GM23338 (cell line): ENCODE data around the gene MRPS10. TPM values are rescaled to one million over a fixed set of nuclear protein-coding genes. Genes with fewer than 3 reads are reported as not detected.

Experiments used
- ATAC-seq: fragments of 200-7000 bp; cut with Tn5 transposase; 3 replicates; pipeline ENCODE4 v1.9.1; 2020
- DNase-seq: peaks from one replicate; pipeline ENCODE4 v3.0.0-alpha.2; 2015; ENCODE audit warnings: low spot score
- H2AFZ ChIP-seq: fragments of 200-600 bp; sonication (generic); 2 replicates; pipeline ENCODE4 v1.8.0; 2016; ENCODE audit warnings: antibody characterized with exemption, mild to moderate bottlenecking, moderate library complexity
- H3F3A ChIP-seq: fragments of 200-600 bp; sonication (generic); replicated peaks from 2 replicates; pipeline ENCODE4 v1.8.0; 2017; ENCODE audit warnings: antibody characterized with exemption, mixed run types, low read depth
- H3K27ac ChIP-seq: fragments of 200-600 bp; sonication (generic); 2 replicates; pipeline ENCODE4 v1.6.1; 2016; ENCODE audit warnings: low read depth
- H3K27me3 ChIP-seq: fragments of 200-600 bp; sonication (generic); 2 replicates; pipeline ENCODE4 v1.8.0; 2016; ENCODE audit warnings: mild to moderate bottlenecking, mixed run types, moderate library complexity; ENCODE audit not compliant: insufficient read depth
- H3K36me3 ChIP-seq: fragments of 200-600 bp; sonication (generic); 2 replicates; pipeline ENCODE4 v1.8.0; 2016; ENCODE audit warnings: mild to moderate bottlenecking; ENCODE audit not compliant: insufficient read depth
- H3K4me1 ChIP-seq: fragments of 200-600 bp; sonication (generic); 2 replicates; pipeline ENCODE4 v1.8.0; 2016; ENCODE audit warnings: mild to moderate bottlenecking, moderate library complexity; ENCODE audit not compliant: insufficient read depth
- H3K4me2 ChIP-seq: fragments of 200-600 bp; sonication (generic); 2 replicates; pipeline ENCODE4 v1.7.1; 2017; ENCODE audit warnings: mixed run types
- H3K4me3 ChIP-seq: fragments of 200-600 bp; sonication (generic); 2 replicates; pipeline ENCODE4 v1.6.1; 2016; ENCODE audit warnings: mixed run types
- H3K79me2 ChIP-seq: fragments of 200-600 bp; sonication (generic); replicated peaks from 2 replicates; pipeline ENCODE4 v1.8.0; 2017; ENCODE audit warnings: mild to moderate bottlenecking; ENCODE audit not compliant: insufficient read depth
- H3K9me2 ChIP-seq: fragments of 200-600 bp; sonication (generic); 2 replicates; pipeline ENCODE4 v1.8.0; 2017; ENCODE audit not compliant: insufficient read depth
- H4K20me1 ChIP-seq: fragments of 200-600 bp; sonication (generic); replicated peaks from 2 replicates; pipeline ENCODE4 v1.8.0; 2017; ENCODE audit warnings: mild to moderate bottlenecking; ENCODE audit not compliant: insufficient read depth
- H3K27ac Mint-ChIP-seq: 2 replicates; pipeline ENCODE4 v1.8.0; 2020; ENCODE audit warnings: inconsistent platforms, mild to moderate bottlenecking, moderate library complexity, mixed read lengths
- H3K27me3 Mint-ChIP-seq: 3 replicates; pipeline ENCODE4 v1.8.0; 2022; ENCODE audit warnings: low read depth, mild to moderate bottlenecking, moderate library complexity, mixed read lengths, inconsistent platforms; ENCODE audit not compliant: insufficient read depth, poor library complexity
- H3K36me3 Mint-ChIP-seq: 3 replicates; pipeline ENCODE4 v1.8.0; 2021; ENCODE audit warnings: low read depth, mild to moderate bottlenecking, inconsistent platforms, moderate library complexity, mixed read lengths
- H3K4me1 Mint-ChIP-seq: 3 replicates; pipeline ENCODE4 v1.8.0; 2020; ENCODE audit warnings: mild to moderate bottlenecking, inconsistent platforms, mixed read lengths
- H3K4me3 Mint-ChIP-seq: 3 replicates; pipeline ENCODE4 v1.8.0; 2021; ENCODE audit warnings: moderate library complexity, mild to moderate bottlenecking, inconsistent platforms, mixed read lengths
- H3K9me3 Mint-ChIP-seq: 3 replicates; pipeline ENCODE4 v1.8.0; 2020; ENCODE audit warnings: moderate library complexity, mild to moderate bottlenecking, inconsistent platforms, mixed read lengths
- CREB1 ChIP-seq: fragments of 250-450 bp; sonication (Bioruptor Pico); IDR thresholded peaks from 2 replicates; pipeline ENCODE4 v1.5.0; 2020; ENCODE audit warnings: low read depth, mild to moderate bottlenecking, moderate library complexity
- CTCF ChIP-seq, 2 experiments: fragments of 200-600 bp in 1 of 2; sonication (generic) in 1 of 2; conservative IDR thresholded peaks; 2 replicates each; pipeline versions ENCODE4 v1.5.1 to v1.6.1; 2016 to 2017; ENCODE audit warnings: antibody characterized with exemption in 2 of 2, low read depth in 2 of 2, mild to moderate bottlenecking in 2 of 2, moderate library complexity in 1 of 2
- ETS1 ChIP-seq: IDR thresholded peaks from 2 replicates; pipeline ENCODE4 v1.6.1; 2016; ENCODE audit warnings: antibody characterized with exemption
- EZH2phosphoT487 ChIP-seq: fragments of 200-600 bp; sonication (generic); IDR thresholded peaks from one replicate; pipeline ENCODE4 v1.8.1; 2018; ENCODE audit warnings: antibody characterized with exemption; ENCODE audit not compliant: unreplicated experiment
- JUNB ChIP-seq: IDR thresholded peaks from one replicate; pipeline ENCODE4 v1.6.1; 2016; ENCODE audit warnings: antibody characterized with exemption; ENCODE audit not compliant: unreplicated experiment
- POLR2AphosphoS5 ChIP-seq: IDR thresholded peaks from 2 replicates; pipeline ENCODE4 v1.6.1; 2016; ENCODE audit warnings: antibody characterized with exemption, low read depth
- STAT1 ChIP-seq: IDR thresholded peaks from one replicate; pipeline ENCODE4 v1.6.1; 2016; ENCODE audit warnings: antibody characterized with exemption; ENCODE audit not compliant: unreplicated experiment
- ZNF114 ChIP-seq: fragments of 250-450 bp; sonication (Bioruptor Pico); IDR thresholded peaks from 2 replicates; pipeline ENCODE4 v1.5.0; 2020; ENCODE audit warnings: mild to moderate bottlenecking, moderate library complexity
- ZNF462 ChIP-seq: fragments of 250-450 bp; sonication (Bioruptor Pico); IDR thresholded peaks from 2 replicates; pipeline ENCODE4 v1.5.0; 2020; ENCODE audit warnings: mild to moderate bottlenecking, moderate library complexity
- polyA plus RNA-seq: library from polyadenylated mRNA; unstranded; fragments of >200 nt; fragmentation: Nextera tagmentation; extraction: Ambion mirVana; gene quantifications from 2 replicates; pipeline ENCODE4 v1.2.1, GENCODE V29; 2016
- total RNA-seq: library from RNA; depleted of rRNA; stranded (reverse); fragments of >200 nt; shearing (Covaris generic); gene quantifications from 2 replicates; pipeline ENCODE4 v1.2.3, GENCODE V29; 2014

Gene MRPS10
- total and polyA plus RNA-seq, 2 experiments from 2014 or later: 36.2 to 42.7 TPM

GRCh38 chr6:42188406-42188805 lies 29.3 kb downstream of the MRPS10 start:
- no peak overlapping the region for H3K27ac ChIP-seq
- H4K20me1 ChIP-seq: no peaks in the 10 kb centered on the region
- no peaks in the 10 kb centered on the region for H3K36me3 Mint-ChIP-seq
- no peak overlapping the region for H2AFZ ChIP-seq
- no peaks in the 10 kb centered on the region for H3K9me3 Mint-ChIP-seq
- no peak overlapping the region for H3K4me3 ChIP-seq
- H3K27ac Mint-ChIP-seq: no peak overlapping the region
- no peak for DNase-seq
- no peaks in the 10 kb centered on the region for H3K9me2 ChIP-seq
- H3K4me1 ChIP-seq: peaks cover 4% of the 10 kb centered on the region
- no peak for ATAC-seq
- TF ChIP-seq CREB1 (CRISPR knock-in tag): no peak
- TF ChIP-seq STAT1: no peak
- no peak for TF ChIP-seq POLR2AphosphoS5
- TF ChIP-seq ZNF114: no peak
- no peak for TF ChIP-seq EZH2phosphoT487
- no peak for TF ChIP-seq CTCF (conservative IDR thresholded peaks at IDR 0.05; ENCODE audit: low read depth in 2 of 2)
- no peak for TF ChIP-seq ETS1
- TF ChIP-seq ZNF462 (CRISPR knock-in tag): no peak
- no peak for TF ChIP-seq JUNB
- H3K4me2 ChIP-seq: no peak overlapping the region
- peaks cover 30% of the 10 kb centered on the region for H3K4me1 Mint-ChIP-seq
- no peaks in the 10 kb centered on the region for H3K36me3 ChIP-seq
- no peaks in the 10 kb centered on the region; the same call in 1 of the 2 replicates for H3F3A ChIP-seq
- H3K27me3 Mint-ChIP-seq: peaks cover 10% of the 10 kb centered on the region
- H3K79me2 ChIP-seq: no peaks in the 10 kb centered on the region
- H3K27me3 ChIP-seq: no peaks in the 10 kb centered on the region
- H3K4me3 Mint-ChIP-seq: no peak overlapping the region
